Measurements from ENCODE around the gene OPCML.

GRCh38 chr11:132839236-132839945, 692.9 kb downstream of the OPCML start:
- TF ChIP-seq CTCF (IDR thresholded peaks at IDR 0.05) (no peak), REST (IDR thresholded peaks at IDR 0.05; ENCODE audit: insufficient read depth in 1 of 2, low read depth in 2 of 2, low read length in 1 of 2) (no peak), POLR2AphosphoS5 (IDR thresholded peaks at IDR 0.05; ENCODE audit: low read depth, low read length) (no peak), SIN3A (IDR thresholded peaks at IDR 0.05; ENCODE audit: borderline replicate concordance, insufficient read depth, low read depth, low read length) (no peak)
